GM19043 (cell line): ENCODE measurements around the gene VWA5B2.

Source experiments
- ATAC-seq: cut with Tn5 transposase; IDR thresholded peaks from one replicate; pipeline ENCODE4 v1.9.1; 2021; ENCODE audit warnings: low read depth; ENCODE audit not compliant: unreplicated experiment

VWA5B2 gene

GRCh38 chr3:184222521-184222920 is 6.9 kb upstream of the VWA5B2 start:
- no peak for ATAC-seq

- ATAC-seq, result no peak
Observed at GRCh38 chr3:184223946-184224345, 5.4 kb upstream of the VWA5B2 start.

GRCh38 chr3:184227481-184227935 is 1.9 kb upstream of the VWA5B2 start:
- ATAC-seq, result no peak

DNA sequence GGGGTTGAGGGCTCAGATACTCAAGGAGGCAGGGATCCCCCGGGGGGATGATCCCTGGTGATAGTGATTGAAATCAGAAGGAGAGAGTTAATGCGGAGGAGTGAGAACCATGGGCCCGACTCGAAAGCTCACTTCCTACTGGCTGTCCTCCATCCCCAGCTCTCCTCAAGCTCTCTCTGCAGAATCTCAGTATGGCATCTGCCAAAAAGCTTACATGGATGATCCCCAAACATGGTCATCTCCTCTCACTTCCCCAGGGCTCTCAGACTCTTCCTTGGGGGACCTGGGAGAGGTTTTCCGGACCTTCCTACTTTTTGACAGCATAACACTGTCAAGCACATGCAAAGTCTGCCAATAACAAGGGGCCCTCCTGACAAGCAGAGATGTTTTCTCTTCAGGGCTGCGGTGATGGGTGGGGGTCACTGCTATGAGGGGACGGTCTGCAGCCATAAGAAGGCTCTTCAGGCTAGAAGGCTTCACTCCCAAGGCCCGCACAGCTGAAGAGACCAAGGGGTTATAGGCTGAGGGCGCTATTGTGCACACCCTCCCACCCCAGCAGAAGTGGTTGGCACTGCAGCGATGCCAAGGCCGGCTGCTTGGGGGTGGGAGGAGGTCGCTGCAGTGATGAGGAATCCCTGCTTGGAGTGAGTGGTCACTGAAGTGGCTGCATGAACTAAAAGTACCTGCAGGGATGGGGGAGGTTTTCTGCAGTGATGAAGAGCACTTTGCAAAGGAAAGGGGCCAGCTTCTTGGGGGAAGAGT is 828 bp upstream of the VWA5B2 start:
- no peak for ATAC-seq

DNA sequence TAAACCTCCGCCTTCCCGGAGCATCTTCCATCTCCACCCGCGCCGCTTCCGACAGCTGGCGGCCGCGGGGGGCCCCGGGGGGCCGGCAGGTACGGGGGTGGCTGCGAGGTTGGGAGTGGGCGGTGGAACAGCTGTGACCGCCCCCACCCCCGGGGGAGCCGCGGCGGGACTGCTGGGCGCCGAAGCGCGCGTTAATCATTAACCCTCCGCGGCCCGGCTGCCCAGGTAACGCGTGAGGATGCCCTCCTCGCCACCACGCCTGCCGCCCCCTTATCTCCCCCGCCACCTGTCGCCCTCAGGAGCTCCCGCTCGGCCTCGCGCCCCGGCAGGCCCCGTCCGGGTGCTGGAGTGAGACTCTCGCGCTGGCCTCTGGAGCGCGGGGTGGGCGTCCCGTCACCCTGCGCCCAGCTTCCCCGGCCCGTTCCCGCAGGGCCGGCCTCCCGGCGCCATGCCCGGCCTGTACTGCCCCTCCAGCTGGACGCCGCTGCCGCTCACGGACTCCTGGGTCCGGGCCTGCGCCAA is 757 bp downstream of the VWA5B2 start:
- no peak for ATAC-seq

- no peak for ATAC-seq
Observed at GRCh38 chr3:184230603-184231528, 1.5 kb downstream of the VWA5B2 start.

GRCh38 chr3:184231671-184232070 is 2.3 kb downstream of the VWA5B2 start:
- ATAC-seq, result no peak

DNA sequence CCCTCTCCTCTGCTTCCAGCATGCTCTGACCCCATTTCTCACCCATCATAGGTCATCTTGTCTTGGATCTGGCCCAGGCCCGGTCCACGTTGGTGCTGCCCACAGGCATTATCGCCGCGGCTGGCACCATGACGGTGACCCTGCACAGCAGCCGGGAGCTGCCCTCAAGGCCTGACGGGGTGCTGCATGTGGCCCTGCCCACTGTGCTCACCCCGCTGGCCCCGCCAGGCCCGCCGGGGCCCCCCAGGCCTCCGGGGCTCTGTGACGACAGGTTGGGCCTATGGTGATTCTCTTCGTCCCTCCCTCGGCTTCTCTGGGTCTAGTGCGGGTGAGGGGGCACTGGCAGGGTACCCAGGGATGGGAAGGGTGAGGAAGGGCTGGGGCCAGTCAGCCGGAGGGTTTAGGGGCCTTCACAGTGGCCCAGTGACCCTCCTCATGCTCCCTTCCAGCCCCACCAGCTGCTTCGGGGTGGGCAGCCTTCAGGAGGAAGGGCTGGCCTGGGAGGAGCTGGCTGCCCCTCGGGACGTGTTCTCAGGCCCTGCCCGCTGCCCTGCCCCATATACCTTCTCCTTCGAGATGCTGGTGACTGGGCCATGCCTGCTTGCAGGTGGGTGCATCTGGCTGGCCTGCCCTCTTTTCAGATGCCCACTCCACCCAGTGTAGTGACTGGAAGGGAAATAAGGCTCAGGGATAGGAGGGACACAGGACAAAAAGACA is 3.9 kb downstream of the VWA5B2 start:
- ATAC-seq, result no peak

DNA sequence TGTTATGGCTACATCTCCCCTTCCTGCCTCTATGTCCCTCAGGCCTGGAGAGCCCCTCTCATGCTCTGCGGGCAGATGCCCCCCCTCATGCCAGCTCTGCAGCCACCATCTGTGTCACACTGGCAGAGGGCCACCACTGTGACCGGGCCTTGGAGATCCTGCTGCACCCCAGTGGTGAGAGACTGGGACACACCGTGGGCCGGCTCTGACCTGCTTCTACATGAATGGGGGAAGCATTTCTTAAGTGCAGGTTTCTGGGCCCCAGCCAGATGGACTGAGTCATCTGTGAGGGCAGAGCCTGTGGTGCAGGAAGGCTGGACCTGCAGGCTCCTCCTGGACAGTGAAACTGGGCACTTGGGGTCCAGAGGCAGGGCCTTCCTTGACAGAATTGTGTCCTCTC is 4.8 kb downstream of the VWA5B2 start:
- ATAC-seq, result no peak

GRCh38 chr3:184234671-184235380 is 5.4 kb downstream of the VWA5B2 start:
- no peak for ATAC-seq

- no peak for ATAC-seq
Observed at GRCh38 chr3:184235381-184236032, 6.1 kb downstream of the VWA5B2 start.

DNA sequence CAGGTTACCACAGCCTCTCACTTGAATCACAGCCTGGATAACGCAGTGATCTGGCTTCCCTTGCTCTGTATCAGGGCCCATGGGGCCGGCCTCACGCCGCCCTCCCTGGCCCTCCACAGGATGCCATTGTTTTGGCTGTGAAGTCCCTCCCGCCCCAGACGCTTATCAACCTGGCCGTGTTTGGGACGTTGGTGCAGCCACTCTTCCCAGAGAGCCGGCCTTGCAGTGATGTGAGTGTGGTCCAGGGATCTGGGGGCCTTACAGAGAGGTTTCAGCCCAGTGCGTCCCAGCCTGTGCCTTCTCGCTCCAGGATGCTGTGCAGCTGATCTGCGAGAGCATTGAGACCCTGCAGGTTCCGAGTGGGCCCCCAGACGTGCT is 6.6 kb downstream of the VWA5B2 start:
- no peak for ATAC-seq

- ATAC-seq, result no peak
Observed at GRCh38 chr3:184236636-184237035, 7.3 kb downstream of the VWA5B2 start.

GRCh38 chr3:184237211-184237610 is 7.8 kb downstream of the VWA5B2 start:
- no peak for ATAC-seq

GRCh38 chr3:184237807-184238206 is 8.4 kb downstream of the VWA5B2 start:
- no peak for ATAC-seq

DNA sequence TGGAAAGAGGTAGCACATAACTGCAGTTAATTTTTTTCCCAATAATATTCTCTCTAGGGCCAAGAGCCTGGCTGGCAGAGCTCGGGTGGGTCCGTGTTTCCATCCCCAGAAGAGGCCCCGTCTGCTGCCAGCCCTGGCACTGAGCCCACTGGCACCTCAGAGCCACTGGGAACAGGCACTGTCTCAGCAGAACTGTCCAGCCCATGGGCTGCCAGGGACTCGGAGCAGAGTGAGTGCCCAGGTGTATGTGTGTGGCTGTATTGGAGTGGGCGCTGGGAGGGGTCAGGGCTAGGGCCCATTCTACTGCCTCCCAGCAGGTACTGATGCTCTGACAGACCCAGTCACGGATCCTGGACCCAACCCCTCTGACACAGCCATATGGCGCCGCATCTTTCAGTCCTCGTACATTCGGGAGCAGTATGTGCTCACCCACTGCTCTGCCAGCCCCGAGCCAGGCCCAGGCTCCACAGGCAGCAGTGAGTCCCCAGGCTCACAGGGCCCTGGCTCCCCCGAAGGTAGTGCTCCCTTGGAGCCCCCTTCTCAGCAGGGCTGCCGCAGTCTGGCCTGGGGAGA is 8.9 kb downstream of the VWA5B2 start:
- no peak for ATAC-seq

DNA sequence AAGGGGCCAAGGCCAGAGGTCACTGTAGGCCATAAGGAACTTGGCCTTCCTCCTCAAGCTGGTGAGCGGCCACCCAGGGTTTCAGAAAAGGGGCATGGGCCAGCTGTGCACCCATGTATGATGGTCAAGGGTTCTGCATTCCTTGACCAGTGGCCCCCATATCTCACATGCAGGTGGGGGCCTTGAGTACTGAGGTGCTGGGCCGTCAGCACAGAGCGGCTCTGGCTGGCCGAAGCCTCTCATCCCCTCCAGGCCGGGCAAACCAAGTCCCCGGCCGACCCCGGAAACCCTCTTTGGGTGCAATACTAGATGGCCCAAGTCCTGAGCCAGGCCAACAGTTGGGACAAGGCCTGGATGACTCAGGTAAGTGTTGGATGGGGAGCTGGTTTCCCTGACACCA is 9.8 kb downstream of the VWA5B2 start:
- ATAC-seq, result no peak

- no peak for ATAC-seq
Observed at GRCh38 chr3:184239708-184240107, 10.3 kb downstream of the VWA5B2 start.

- ATAC-seq, result no peak
Observed at GRCh38 chr3:184240384-184241140, 11.2 kb downstream of the VWA5B2 start.
